ENCODE data around the gene COL4A6.

Gene COL4A6

DNA sequence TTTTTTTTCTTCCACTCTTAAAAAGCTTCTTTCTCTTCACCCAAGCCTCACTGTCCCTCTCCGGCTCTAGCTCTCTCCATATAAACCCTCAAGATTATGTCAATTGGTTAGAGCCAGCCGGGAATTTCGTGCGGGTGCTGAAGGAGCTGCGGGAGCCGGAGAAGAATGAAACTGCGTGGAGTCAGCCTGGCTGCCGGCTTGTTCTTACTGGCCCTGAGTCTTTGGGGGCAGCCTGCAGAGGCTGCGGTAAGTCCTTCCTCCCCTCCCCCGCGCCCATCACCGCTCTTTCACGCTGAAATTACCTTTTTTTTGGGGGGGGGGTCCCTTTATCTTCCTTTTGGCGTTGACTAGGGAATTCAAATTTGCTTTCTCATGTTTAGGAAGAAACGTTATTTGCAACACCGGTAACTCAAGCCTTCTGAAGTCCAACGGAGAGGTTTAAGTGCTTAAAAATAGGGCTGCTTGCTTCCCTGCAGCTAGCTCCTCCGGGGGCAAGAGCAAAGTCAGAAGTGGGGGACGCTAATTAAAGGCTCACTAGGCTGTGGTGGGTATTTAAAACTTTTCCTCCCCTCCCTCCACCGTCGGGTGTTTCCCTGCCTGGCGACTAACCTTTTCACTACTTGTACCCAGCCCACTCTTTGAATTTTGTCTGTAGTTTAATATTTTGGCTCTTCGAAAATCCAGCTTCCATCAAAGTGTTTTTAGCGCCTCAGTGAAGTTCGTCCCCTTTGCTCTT is 1.9 kb upstream of the COL4A6 start (continued):
- TF ChIP-seq, protein P1, sequence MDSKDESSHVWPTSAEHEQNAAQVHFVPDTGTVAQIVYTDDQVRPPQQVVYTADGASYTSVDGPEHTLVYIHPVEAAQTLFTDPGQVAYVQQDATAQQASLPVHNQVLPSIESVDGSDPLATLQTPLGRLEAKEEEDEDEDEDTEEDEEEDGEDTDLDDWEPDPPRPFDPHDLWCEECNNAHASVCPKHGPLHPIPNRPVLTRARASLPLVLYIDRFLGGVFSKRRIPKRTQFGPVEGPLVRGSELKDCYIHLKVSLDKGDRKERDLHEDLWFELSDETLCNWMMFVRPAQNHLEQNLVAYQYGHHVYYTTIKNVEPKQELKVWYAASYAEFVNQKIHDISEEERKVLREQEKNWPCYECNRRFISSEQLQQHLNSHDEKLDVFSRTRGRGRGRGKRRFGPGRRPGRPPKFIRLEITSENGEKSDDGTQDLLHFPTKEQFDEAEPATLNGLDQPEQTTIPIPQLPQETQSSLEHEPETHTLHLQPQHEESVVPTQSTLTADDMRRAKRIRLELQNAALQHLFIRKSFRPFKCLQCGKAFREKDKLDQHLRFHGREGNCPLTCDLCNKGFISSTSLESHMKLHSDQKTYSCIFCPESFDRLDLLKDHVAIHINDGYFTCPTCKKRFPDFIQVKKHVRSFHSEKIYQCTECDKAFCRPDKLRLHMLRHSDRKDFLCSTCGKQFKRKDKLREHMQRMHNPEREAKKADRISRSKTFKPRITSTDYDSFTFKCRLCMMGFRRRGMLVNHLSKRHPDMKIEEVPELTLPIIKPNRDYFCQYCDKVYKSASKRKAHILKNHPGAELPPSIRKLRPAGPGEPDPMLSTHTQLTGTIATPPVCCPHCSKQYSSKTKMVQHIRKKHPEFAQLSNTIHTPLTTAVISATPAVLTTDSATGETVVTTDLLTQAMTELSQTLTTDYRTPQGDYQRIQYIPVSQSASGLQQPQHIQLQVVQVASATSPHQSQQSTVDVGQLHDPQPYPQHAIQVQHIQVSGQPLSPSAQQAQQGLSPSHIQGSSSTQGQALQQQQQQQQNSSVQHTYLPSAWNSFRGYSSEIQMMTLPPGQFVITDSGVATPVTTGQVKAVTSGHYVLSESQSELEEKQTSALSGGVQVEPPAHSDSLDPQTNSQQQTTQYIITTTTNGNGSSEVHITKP (tag by site-specific recombination; IDR thresholded peaks at IDR 0.05) = peak; percentile 44; the same call in 1 of the 2 replicates

DNA sequence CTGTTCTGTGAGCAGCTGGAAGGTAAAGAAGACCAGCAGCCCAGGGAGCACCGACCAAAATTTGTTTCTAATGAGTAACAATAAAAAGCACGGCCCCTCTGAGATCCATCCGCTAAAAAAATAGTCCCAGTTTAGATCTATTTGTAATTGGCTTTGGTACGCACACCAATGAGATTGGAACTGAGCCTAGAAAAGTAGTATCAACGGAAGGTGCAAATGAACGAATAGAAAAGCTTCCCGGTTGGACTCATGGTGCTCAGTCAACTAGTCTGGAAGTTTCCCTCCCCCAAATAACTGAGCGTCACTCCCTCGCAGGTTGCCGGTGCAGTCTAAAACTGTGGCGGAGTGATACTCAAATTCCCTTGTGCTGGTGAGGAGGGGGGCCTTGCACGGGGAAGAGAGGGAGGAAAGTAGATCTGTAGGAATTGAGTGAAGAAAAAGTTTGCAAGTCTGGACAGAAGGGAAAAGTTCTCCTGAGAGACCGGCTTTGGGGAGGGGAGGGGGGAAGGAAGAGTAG is 1.3 kb upstream of the COL4A6 start, which contains the start of gene COL4A5:
Gene COL4A5 (plus strand): TSS at position 413 of the 517 bp plus-strand sequence. CDS start 288 bp downstream, outside the sequence.
- POLR2A ChIA-PET = interaction anchor here (0.9 to 1.3 kb wide), 4 partner anchors 9 to 129 kb away, joined by 3 to 5 read pairs (median 3); no protein-coding TSS in a partner anchor
- H3K4me3 ChIP-seq (ENCODE audit: low read depth, low read length) = peak within 1 kb of the TSS; percentile 54
- no peaks in the 10 kb centered on the region for H3K9me3 ChIP-seq (ENCODE audit: control insufficient read depth, insufficient read depth, low read depth, low read length)
- no peaks in the 10 kb centered on the region for H3K36me3 ChIP-seq (ENCODE audit: control insufficient read depth in 2 of 2, insufficient read depth in 1 of 2, low read length in 2 of 2)
- peak within 1 kb of the TSS; percentile 77 for H3K27ac ChIP-seq (ENCODE audit: extremely low read depth, low read depth, low read length)
- peaks cover 4% of the 10 kb centered on the region; the same call in 1 of the 2 replicates for H3K4me1 ChIP-seq (ENCODE audit: control insufficient read depth, insufficient read depth, low read length)
- CTCF ChIA-PET = interaction anchor here (0.6 to 1.4 kb wide), 4 partner anchors 215 to 487 kb away, joined by 3 to 5 read pairs (median 4); no protein-coding TSS in a partner anchor
- peak; percentile 83 for TF ChIP-seq KLF16 (tag by site-specific recombination; IDR thresholded peaks at IDR 0.05)
- TF ChIP-seq ZNF391 (tag by site-specific recombination; IDR thresholded peaks at IDR 0.05; ENCODE audit: borderline replicate concordance, low read depth) = peak; percentile 71; the same call in 1 of the 2 replicates
- TF ChIP-seq, protein P2, sequence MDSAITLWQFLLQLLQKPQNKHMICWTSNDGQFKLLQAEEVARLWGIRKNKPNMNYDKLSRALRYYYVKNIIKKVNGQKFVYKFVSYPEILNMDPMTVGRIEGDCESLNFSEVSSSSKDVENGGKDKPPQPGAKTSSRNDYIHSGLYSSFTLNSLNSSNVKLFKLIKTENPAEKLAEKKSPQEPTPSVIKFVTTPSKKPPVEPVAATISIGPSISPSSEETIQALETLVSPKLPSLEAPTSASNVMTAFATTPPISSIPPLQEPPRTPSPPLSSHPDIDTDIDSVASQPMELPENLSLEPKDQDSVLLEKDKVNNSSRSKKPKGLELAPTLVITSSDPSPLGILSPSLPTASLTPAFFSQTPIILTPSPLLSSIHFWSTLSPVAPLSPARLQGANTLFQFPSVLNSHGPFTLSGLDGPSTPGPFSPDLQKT (IDR thresholded peaks at IDR 0.05; ENCODE audit: borderline replicate concordance, low read depth, low read length) = no peak
- TF ChIP-seq, protein P3, sequence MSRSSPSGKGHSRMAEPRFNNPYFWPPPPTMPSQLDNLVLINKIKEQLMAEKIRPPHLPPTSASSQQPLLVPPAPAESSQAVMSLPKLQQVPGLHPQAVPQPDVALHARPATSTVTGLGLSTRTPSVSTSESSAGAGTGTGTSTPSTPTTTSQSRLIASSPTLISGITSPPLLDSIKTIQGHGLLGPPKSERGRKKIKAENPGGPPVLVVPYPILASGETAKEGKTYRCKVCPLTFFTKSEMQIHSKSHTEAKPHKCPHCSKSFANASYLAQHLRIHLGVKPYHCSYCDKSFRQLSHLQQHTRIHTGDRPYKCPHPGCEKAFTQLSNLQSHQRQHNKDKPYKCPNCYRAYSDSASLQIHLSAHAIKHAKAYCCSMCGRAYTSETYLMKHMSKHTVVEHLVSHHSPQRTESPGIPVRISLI (tag by site-specific recombination; IDR thresholded peaks at IDR 0.05) = peak; percentile 56; the same call in 1 of the 2 replicates
- TF ChIP-seq ZXDB (tag by site-specific recombination; IDR thresholded peaks at IDR 0.05) = peak; percentile 88
- TF ChIP-seq ZNF623 (tag by site-specific recombination; IDR thresholded peaks at IDR 0.05) = 0 out of 2 replicates have a peak, but pooled peaks have one; percentile 23
- TF ChIP-seq ZBTB48 (tag by site-specific recombination; IDR thresholded peaks at IDR 0.05) = peak; percentile 94
- TF ChIP-seq IKZF3 (tag by site-specific recombination; IDR thresholded peaks at IDR 0.05) = peak; percentile 49; the same call in 1 of the 2 replicates
- no peak for TF ChIP-seq ZNF747 (tag by site-specific recombination; IDR thresholded peaks at IDR 0.05)
- 0 out of 2 replicates have a peak, but pooled peaks have one; percentile 22 for TF ChIP-seq KLF8 (tag by site-specific recombination; IDR thresholded peaks at IDR 0.05)
- TF ChIP-seq ZNF785 (tag by site-specific recombination; IDR thresholded peaks at IDR 0.05) = no peak
- TF ChIP-seq ZNF426 (tag by site-specific recombination; IDR thresholded peaks at IDR 0.05) = no peak
- peak; percentile 89 for TF ChIP-seq ZNF366 (tag by site-specific recombination; conservative IDR thresholded peaks at IDR 0.05)
- TF ChIP-seq GLI4 (tag by site-specific recombination; IDR thresholded peaks at IDR 0.05) = peak; percentile 47; the same call in 1 of the 2 replicates
- peak; percentile 67 for TF ChIP-seq ZNF600 (tag by site-specific recombination; IDR thresholded peaks at IDR 0.05)
- no peak for TF ChIP-seq ZNF521 (tag by site-specific recombination; IDR thresholded peaks at IDR 0.05)
- peak; percentile 22; the same call in 1 of the 2 replicates for TF ChIP-seq KLF7 (tag by site-specific recombination; IDR thresholded peaks at IDR 0.05; ENCODE audit: borderline replicate concordance)
- TF ChIP-seq, protein P4, sequence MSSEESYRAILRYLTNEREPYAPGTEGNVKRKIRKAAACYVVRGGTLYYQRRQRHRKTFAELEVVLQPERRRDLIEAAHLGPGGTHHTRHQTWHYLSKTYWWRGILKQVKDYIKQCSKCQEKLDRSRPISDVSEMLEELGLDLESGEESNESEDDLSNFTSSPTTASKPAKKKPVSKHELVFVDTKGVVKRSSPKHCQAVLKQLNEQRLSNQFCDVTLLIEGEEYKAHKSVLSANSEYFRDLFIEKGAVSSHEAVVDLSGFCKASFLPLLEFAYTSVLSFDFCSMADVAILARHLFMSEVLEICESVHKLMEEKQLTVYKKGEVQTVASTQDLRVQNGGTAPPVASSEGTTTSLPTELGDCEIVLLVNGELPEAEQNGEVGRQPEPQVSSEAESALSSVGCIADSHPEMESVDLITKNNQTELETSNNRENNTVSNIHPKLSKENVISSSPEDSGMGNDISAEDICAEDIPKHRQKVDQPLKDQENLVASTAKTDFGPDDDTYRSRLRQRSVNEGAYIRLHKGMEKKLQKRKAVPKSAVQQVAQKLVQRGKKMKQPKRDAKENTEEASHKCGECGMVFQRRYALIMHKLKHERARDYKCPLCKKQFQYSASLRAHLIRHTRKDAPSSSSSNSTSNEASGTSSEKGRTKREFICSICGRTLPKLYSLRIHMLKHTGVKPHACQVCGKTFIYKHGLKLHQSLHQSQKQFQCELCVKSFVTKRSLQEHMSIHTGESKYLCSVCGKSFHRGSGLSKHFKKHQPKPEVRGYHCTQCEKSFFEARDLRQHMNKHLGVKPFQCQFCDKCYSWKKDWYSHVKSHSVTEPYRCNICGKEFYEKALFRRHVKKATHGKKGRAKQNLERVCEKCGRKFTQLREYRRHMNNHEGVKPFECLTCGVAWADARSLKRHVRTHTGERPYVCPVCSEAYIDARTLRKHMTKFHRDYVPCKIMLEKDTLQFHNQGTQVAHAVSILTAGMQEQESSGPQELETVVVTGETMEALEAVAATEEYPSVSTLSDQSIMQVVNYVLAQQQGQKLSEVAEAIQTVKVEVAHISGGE (tag by site-specific recombination; conservative IDR thresholded peaks at IDR 0.05; ENCODE audit: low read depth) = peak; percentile 42; the same call in 1 of the 2 replicates
- TF ChIP-seq, protein P5, sequence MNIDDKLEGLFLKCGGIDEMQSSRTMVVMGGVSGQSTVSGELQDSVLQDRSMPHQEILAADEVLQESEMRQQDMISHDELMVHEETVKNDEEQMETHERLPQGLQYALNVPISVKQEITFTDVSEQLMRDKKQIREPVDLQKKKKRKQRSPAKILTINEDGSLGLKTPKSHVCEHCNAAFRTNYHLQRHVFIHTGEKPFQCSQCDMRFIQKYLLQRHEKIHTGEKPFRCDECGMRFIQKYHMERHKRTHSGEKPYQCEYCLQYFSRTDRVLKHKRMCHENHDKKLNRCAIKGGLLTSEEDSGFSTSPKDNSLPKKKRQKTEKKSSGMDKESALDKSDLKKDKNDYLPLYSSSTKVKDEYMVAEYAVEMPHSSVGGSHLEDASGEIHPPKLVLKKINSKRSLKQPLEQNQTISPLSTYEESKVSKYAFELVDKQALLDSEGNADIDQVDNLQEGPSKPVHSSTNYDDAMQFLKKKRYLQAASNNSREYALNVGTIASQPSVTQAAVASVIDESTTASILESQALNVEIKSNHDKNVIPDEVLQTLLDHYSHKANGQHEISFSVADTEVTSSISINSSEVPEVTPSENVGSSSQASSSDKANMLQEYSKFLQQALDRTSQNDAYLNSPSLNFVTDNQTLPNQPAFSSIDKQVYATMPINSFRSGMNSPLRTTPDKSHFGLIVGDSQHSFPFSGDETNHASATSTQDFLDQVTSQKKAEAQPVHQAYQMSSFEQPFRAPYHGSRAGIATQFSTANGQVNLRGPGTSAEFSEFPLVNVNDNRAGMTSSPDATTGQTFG (tag by site-specific recombination; IDR thresholded peaks at IDR 0.05; ENCODE audit: borderline replicate concordance) = 0 out of 2 replicates have a peak, but pooled peaks have one; percentile 43
